GM19035 (cell line): ENCODE results near the gene TRIM24.
"Not testable (repeated sequence)": the region's sequence is repeated elsewhere in the genome, so short reads cannot be mapped to it uniquely, and the experiment has no call there.

Experiments
- ATAC-seq: cut with Tn5 transposase; IDR thresholded peaks from one replicate; pipeline ENCODE4 v1.9.1; 2021; ENCODE audit not compliant: unreplicated experiment

TRIM24 gene

GRCh38 chr7:138460649-138461607 is 869 bp downstream of the TRIM24 start:
- peak; percentile 40 for ATAC-seq

GRCh38 chr7:138463291-138463618 is 3.2 kb downstream of the TRIM24 start:
- ATAC-seq: not testable (repeated sequence)

GRCh38 chr7:138465046-138465445 is 5.0 kb downstream of the TRIM24 start:
- ATAC-seq: no peak

DNA sequence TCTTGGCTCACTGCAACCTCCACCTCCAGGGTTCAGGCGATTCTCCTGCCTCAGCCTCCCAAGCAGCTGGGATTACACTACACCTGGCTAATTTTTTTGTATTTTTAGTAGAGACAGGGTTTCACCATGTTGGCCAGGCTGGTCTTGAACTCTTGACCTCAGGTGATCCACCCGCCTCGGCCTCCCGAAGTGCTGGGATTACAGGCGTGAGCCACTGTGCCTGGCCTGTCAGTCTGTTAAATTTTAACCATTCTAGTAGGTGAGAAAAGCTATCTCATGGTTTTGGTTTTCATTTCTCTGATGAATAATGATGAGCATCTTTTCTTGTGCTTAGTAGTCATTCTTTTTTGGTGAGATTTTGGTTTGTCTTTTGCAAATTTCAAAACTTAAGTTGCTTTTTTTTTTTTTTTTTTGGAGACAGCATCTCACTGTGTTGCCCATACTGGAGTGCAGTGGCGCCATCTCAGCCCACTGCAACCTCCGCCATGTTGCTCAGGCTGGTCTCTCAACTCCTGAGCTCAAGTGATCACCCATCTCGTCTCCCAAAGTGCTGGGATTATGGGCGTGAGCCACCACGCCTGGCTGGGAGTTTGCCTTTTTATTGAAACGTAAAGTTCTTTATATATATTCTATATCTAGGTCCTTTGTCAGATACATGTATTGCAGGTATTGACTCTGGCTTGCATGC is 6.2 kb downstream of the TRIM24 start:
- peak; percentile 64 for ATAC-seq

GRCh38 chr7:138468244-138469123 is 8.4 kb downstream of the TRIM24 start:
- no peak for ATAC-seq

DNA sequence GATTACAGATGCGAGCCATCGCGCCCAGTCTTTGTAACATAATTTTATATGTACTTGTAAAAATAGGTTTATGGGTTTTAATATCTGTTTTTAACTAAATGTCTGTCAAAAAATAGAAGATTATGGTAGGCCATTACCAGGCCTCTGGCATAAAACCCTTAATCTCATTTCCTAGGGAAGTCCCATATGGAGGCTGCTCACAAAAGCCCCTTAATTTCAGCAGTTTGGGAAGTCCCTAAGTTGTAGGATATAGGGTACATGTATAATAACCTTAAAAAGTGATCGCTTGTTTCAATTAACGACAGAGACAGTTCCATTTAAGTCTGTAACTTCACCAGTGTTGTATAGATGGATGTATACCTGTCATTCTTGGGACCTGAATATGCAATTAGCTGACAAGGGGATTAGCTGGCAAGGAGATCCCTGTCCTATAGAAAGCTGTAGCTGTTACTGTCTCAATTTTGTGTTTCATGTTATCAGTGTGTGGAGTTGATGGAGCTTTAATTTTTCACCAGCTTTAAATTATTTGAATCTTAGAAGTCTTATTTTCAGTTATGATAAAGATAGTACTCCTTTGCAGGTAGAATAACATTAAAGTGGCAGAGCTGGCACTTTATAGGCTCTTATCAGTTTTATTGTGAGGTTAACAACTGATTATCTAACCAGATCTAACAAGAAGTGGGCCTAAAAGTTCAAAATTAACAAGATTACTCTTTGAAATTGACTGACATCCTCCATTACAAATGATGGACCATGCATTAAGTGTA is 10.5 kb downstream of the TRIM24 start:
- ATAC-seq: no peak

DNA sequence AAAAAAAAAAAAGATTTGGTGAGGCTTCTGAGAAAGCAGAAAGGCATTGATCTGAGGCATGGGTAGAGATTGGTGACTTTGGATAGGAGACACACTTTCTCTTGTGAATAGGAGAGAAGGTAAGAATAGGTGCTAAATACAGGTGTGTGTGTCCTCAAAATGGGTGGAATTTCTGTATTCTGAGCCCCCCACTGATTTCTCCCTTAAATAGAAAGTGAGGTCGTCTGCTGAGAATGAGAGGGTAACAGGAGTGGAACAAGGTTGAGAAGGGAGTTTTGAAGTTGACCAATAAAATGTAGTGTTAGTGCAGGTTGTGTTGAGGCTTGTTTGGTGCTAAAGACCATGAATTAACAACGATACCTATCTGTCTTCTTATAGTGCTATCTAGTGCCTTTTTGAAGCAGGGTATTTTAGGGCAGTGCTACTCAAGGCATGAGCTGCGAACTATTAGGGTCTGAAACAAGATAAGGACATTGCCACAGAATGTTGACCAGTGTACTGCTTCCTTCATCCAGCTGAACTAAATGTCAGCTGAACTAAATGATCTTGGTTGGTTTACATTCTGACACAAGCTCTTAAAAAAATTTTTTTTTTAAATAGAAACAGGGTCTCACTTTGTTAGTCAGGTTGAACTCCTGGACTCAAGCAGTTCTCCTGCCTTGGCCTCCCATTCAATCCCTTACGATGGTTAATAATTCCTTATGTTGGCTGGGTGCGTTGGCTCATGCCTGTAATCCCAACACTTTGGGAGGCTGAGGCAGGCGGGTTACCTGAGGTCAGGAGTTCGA is 12.4 kb downstream of the TRIM24 start:
- ATAC-seq: no peak

GRCh38 chr7:138475377-138475776 is 15.3 kb downstream of the TRIM24 start:
- ATAC-seq: no peak

DNA sequence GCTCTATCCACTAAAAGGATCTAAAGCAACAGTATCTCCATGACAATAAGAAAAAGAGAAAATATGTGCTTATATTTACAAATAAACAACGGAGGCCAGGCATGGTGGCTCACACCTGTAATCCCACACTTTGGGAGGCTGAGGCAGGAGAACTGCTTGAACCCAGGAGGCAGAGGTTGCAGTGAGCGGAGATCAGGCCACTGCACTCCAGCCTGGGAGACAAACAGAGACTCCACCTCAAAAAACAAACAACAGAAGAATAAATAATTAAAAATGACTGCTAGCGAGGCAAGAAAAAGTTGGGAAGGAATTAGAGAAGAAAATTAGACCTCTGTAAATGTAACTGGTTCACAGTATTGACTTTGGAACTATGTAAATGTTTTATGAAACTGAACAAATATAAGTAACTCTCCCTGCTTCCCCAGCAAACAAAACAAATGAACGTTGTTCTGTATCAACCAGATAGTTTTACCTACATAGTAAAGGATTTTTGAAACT is 17.1 kb downstream of the TRIM24 start:
- no peak for ATAC-seq

- no peak for ATAC-seq
Observed at GRCh38 chr7:138477581-138477980, 17.5 kb downstream of the TRIM24 start.

DNA sequence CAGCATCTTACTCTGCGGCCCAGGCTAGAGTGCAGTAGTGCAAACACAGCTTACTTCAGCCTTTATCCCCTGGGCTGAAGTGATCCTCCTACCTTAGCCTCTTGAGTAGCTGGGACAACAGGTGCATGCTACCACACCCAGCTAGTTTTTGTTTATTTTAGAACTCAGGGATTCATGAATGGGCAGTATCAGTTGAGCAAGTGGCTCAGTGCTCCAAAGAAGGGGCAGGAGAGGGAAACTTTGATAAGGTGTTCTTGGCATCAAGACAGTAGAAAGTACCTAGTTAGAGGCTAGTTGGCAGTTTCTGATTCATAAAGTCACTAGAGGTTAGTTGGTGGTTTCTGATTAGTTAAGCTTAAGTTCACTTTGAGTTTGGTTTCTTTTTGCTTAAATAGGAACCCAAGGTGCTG is 18.4 kb downstream of the TRIM24 start:
- peak; percentile 79 for ATAC-seq

DNA sequence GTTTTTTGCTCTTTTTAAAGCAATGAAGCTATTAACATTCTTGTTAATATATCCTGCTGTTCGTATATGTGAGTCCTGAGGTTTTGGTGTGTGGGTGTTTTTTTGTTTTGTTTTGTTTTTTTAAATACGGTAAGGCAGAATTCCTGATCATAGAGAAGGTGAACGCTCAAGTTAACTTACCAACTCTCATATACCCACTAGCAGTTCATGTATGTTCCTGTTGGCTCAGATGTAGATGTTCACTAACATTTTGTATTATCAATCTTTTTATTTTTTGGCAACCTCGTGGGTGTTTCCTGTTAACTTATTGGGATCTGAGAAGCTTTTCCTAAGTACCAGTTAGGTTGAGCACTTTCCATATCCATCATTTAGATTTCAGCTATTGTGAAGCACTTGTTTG is 20.5 kb downstream of the TRIM24 start:
- no peak for ATAC-seq

- ATAC-seq: no peak
Observed at GRCh38 chr7:138481447-138482380, 21.7 kb downstream of the TRIM24 start.

GRCh38 chr7:138483531-138483930 is 23.5 kb downstream of the TRIM24 start:
- ATAC-seq: no peak

- not testable (repeated sequence) for ATAC-seq
Observed at GRCh38 chr7:138485508-138485907, 25.4 kb downstream of the TRIM24 start.

GRCh38 chr7:138489139-138489538 is 29.1 kb downstream of the TRIM24 start:
- ATAC-seq: not testable (repeated sequence)

DNA sequence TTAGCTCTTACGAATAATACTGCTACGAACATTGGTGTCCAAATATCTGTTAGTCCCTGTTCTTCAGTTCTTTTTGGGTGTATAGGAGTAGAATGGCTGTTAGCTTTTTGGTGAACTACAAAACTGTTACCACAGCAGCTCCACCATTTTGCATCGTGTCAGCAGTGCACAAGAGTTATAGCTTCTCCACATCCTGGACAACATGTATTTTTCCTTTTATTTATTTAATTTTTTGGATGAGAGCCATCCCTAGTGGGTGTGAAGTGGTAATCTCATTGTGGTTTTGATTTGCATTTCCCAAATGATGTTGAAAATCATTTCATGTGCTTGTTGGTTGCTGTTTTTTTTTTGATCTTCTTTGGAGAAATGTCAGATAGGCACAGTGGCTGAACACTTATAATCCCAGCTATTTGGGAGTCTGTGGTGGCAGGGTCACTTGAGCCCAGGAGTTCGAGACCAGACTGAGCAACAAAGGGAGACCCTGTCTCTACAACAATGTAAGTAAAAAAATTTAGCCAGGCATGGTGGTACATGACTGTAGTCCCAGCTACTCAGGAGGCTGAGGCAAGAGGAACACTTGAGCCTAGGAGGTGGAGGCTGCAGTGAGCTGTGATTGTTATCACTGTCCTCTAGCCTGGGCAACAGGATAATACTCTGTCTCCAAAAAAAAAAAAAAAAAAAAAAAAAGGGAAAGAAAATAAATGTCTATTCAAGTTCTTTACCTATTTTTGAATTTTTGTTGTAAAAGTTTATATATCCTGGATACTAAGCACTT is 31.7 kb downstream of the TRIM24 start:
- no peak for ATAC-seq

DNA sequence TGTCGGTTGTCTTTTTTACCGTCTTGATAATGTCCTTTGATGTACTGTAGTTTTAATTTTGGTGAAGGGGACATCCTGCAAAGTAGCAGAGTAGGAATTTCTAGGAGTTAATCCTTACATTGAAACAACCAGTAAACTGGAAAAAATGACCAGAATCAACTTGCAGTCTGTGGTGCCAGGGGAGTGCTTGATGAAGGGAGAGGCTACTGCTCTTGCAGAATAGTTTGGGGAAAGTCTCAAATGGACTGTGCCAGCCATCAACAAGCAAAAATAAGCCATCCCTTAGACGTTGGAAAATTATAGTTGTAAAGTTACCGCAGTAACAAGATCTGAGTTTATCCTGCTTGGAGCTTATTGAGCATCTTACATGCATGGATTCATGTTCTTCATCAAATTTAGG is 32.4 kb downstream of the TRIM24 start:
- no peak for ATAC-seq
